Measurements from ENCODE around the gene SLC2A13.

- TF ChIP-seq CTCF (IDR thresholded peaks at IDR 0.05) (no peak), POLR2A (IDR thresholded peaks at IDR 0.05) (no peak)
Measured at GRCh38 chr12:39868328-39868725, 237.6 kb downstream of the SLC2A13 start.
